Skeletal muscle cell (primary cell): ENCODE measurements around the gene KNSTRN.

Source experiments
- DNase-seq: peaks from one replicate; pipeline ENCODE4 v3.0.0-alpha.2; 2010; ENCODE audit warnings: low read depth
- H3K4me3 ChIP-seq: 2 replicates; pipeline ENCODE4 v1.5.1; 2011; ENCODE audit warnings: low read depth, mild to moderate bottlenecking, control low read depth, low read length, moderate library complexity

Gene KNSTRN, protein sequence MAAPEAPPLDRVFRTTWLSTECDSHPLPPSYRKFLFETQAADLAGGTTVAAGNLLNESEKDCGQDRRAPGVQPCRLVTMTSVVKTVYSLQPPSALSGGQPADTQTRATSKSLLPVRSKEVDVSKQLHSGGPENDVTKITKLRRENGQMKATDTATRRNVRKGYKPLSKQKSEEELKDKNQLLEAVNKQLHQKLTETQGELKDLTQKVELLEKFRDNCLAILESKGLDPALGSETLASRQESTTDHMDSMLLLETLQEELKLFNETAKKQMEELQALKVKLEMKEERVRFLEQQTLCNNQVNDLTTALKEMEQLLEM

DNA sequence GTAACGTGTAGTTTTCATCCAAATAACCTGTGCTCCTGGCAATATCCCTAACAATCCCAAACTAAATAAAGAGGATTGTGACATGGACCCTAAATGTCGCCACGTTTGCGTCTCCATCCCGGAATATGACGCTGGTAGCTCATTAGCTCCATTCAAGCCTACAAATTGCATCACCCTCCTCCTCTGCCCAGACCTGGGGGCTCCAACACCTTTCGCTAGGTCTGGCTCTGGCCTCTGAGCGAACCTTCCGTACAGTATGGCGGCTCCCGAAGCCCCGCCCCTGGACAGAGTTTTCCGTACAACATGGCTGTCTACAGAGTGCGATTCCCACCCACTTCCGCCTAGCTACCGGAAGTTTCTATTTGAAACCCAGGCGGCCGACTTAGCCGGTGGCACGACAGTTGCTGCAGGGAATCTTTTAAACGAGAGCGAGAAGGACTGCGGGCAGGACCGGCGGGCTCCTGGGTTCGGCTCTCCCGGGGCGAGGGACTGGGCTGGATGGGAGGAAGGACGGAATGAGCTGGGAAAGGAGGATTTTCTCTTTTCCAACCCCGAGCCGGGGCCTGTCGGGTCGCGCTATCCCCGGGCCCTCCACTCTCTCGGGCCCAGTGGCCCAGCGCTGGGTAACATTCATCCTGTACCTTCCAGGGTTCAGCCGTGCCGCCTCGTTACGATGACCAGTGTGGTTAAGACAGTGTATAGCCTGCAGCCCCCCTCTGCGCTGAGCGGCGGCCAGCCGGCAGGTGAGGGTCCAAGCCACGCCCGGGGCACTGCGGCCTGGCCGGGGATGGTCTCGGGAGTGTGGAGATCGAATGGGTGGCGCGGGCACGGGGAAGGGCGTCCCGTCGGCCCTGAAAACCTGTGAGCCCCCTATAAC lies at the start of gene KNSTRN:
Gene KNSTRN, plus strand, starts transcription at position 142 of the 877 bp plus-strand sequence. Its CDS starts 115 bp downstream, at position 257.
- H3K4me3 ChIP-seq = peak within 1 kb of the TSS; percentile 89
- peak; percentile 73 for DNase-seq

DNA sequence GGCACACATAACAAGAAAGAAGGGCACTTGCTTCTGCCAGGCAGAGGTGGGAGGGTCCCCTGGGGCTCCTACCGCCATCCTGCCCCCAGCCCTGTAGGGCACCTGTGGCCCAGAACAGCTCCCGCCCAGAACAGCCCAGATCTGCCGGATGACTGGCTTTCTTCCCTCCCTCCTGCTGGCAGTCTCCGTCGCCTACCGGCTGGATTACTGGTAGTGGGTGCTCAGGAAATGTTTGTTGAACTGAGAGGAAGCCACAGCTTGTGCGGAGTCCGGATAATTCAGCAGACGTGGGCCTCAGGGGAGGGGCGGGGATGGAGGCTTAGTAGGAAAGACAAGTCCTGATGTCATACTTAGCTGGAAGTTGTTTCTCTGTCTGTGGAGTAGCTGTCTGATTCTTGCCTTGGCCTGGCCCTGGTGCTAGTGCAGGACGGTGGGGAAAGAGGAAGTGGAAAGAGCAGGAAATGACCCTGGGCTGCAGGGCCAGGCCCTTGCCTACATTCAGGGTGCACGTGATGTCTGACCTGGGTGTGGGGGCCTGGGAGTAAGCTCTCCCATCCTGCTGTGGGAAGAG lies 48.5 kb upstream of the KNSTRN start:
- H3K4me3 ChIP-seq = no peak overlapping the region
- peak; percentile 64 for DNase-seq

DNA sequence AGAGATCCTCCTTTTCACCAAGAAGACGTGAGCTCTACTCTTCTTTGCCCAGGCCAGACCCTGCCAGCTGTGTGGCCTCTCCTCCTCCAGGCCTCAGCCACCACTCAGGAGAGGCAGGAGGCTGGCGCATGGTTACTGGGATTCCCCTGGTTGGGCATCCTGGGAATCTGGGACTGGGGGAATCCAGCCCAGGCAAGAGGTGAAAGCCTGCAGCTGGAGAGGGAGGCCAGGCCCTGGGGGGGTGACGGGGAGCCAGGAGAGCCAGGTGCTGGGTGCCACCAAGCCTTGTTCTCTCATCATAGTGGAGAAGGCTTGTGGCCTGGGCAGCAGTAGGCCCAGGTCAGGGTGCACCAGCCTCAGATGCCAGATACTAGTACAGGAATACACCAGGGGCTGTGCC lies 48.0 kb upstream of the KNSTRN start:
- DNase-seq = no peak
- H3K4me3 ChIP-seq = no peak overlapping the region

DNA sequence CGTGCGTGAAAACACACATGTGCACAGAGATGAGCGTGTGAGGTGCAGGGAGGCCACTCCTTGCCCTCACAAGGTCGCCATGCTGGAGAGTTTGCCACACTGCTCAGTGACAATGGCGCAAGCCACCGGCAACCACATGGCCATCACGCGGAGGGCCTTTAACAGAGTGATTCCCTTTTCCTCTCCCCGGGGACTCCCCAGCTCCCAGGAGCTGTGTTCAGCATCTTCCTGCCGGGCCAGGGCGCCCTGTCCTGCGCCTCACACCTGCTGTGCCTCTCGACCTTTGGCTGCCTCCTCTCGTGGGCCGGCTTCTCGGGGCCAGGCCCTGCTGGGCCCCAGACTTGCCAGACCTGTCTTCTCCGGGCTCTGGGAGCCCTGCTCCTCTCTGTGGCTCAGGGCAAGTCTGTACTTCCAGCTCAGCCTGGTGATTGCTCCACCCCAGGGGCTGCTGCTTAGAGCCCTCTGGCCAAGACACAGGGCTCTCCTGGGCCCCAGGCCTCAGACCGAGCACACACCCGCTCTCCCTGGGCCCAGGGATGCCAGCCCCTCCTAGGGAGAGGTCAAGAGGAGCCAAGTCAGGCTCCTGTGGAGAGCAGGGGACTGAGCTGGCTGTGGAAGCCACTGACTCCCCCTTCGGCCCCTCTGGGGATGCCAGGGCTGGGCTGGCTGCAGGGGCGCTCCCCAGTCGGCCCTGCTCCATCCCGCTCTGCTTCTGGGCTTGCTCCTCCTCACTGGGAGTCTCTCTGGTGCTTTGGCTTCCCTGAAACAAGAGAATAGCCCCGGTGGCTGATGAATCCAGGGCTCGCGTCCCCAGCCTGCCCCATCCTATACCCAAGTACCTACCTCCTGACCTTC lies 47.4 kb upstream of the KNSTRN start:
- no peak overlapping the region for H3K4me3 ChIP-seq
- DNase-seq = no peak

DNA sequence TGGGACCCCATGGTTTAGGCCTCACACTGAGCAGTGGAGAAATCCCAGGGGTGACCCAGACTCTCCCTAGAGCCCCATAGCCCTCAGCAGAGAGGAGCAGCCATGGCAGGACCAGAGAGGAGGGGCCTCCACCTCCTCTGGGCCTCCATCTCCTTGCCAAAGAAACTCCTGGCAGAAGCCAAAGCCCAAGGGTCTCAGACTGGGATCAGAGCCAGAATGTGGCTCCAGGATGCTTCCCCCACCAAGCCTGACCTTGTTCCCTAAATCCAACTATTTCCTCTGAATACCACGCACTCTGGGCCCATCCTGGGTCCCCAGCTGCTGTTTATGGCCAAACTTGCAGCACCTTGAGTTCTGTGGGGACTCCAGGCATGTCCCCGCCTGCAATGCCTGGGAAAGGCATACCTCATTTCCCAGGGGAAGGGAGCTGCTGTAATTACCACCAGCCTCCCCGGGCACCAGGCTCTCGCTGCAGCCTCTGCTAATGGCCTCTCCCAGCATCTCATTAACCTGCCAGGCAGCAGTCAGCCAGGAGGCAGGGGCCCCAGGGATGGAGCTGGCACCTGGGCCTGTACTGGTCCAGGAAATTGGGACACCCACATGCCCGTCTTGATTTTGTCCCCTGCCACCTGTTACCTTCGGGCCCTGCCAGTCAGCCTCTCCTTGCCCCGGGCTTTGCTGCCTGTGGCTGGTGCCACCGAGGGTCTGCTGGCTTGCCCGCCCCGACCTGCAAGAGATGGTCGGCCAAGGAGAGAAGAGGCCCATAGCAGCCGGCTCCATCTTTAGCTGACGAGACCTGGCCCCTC lies 46.4 kb upstream of the KNSTRN start:
- H3K4me3 ChIP-seq = no peak overlapping the region
- no peak for DNase-seq

DNA sequence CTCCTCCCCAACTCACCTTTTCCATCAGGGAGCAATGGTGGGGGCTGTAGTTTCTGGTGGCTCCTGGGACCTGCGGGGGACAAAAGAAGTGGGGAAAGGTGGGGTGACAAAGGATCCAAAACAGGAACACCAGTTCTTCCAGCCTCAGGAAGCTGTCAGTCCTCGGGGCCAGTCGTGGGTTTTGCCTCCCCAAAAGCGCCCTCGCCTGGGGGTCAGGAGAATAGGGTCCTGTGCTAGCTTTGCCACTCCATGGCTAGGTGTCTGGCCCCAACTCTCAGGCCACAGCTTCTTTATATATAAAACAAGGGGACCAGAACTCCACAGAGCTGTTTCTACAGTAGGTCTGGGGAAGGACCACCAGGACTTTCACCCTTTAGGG lies 45.8 kb upstream of the KNSTRN start:
- no peak for DNase-seq
- no peak overlapping the region for H3K4me3 ChIP-seq

DNA sequence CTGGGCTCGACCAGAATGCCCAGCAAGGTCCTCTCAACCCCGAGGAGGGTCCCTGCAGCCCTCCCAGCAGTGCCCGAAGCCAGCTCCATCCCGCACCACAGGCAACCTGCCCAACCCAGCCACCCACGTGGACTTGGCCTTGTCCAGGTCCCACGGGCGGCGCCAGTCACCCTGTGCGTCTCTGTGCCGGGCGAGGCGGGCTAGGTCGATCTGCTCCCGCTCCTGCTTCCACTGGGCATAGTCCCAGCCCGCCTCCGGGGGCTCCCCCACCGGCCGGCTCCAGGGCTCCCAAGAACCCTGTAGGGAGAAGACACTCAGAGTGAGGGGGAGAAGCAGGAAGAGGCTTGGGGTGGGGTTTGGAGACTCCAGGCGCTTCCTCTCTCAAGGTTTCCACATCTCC lies 44.9 kb upstream of the KNSTRN start:
- no peak for DNase-seq
- no peak overlapping the region for H3K4me3 ChIP-seq

DNA sequence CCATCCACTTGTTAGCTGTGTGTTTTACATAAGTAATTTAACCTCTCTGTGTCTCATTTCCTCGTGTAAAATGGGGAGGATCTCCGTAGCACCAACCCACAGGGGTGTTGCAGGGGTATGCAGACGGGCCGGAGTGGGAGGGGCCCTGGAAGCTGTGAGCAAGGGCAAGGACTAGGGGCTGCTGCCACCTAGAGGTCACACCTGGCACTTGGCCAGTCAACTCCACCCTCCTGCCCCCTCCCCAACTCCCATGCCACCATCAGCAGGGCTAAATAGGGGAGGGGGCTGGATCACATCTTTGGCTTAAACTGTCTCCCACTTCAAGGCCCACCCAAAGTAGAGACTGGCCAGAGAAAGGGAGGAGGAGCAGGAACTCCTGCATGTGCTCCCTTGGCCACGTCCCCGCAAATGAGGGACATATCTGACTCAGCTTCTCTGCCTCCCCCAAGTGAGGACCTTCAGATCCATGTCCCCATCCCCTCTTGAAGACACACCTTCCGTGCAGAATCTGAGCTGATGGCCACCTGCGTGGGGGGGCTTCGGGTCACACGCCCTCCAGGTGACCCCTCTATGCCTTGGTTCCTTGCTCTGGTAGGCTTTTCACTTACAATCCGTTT lies 44.4 kb upstream of the KNSTRN start:
- no peak overlapping the region for H3K4me3 ChIP-seq
- no peak for DNase-seq

DNA sequence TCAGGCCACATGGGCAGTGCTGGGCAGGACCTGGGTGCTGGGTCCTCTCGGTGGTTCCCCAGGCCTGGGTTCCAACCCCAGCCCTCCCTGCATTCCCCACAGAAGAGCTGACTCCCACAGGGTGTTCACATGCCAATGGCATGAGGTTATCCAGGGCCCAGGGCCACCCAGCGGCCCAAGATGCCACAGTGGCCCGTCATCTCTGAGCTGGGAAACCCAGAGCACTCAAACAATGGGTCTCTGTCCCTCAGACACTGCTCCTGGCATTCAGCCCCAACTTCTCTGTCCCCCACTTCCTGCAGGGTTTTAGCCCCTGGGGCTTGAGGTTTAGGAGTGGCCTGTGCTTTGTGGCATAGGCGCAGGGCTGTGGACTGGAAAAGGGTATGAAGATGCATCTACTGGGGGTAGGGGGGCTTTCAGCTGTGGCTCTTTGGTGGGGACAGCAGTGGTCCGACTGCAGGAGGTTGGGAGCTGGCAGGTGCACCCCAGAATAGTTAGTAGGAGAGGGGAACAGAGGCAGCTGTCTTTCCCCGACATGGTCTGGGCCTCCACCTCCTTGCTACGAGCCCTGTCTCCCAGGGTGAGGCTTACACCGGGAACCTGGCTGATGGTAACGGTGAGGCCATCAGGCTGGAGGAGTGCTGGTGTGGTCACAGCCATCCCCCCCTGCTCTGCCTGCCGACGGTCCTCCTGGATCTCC lies 43.5 kb upstream of the KNSTRN start:
- no peak overlapping the region for H3K4me3 ChIP-seq

DNA sequence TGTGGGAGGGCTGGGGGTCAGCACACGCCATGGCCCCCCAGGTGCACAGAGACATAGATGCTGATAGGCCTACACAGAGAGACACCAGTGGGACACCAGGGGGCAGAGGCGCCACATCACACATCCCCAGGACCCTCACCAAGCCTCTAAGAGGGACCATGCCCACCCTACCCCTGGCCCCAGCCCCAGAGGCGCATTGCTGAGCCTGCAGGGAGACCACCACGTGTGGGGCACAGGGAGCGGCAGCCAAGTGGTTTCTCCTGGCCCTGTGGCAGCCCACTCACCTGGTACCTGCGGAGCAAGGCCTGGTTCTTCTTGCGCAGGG lies 42.9 kb upstream of the KNSTRN start:
- no peak for DNase-seq
- H3K4me3 ChIP-seq = no peak overlapping the region

More for the DNA sequence above, 43.5 kb upstream of the KNSTRN start:
- DNase-seq = no peak

DNA sequence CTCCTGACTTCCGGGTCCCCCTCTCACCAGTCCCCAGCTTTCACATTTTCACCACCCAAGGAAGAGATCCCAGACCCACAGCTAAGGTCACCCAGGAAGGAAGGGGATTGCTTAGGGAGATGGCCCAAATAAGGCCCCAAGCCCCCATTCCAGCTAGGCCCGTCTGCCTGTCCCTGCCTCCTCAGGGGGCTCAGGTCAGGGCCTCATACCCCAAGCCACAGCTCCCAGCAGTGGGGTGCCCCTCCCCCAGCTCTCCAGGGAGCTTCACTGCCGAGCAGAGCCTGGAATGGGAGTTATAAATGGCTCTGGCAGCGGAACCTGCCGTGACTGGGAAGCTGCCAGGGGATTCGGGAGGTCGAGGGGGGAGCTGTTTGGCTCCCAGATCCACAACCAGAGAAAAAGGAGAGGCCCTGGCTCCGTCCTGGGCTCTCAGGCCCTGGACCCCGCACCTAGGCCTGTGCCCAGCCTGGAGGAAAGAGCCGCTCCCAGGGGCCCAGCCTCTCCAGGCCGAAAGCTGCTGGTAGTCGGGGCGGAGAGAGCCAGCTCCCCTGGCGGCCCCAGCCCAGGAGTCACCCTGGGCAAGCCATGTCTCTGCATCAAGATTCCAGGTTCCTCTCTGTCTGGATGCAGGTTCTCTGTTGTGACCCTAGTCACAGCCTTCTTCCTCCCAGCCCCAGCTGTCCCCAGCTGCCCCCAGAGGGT lies 42.3 kb upstream of the KNSTRN start:
- DNase-seq = no peak
- H3K4me3 ChIP-seq = peak overlapping the region; percentile 36

DNA sequence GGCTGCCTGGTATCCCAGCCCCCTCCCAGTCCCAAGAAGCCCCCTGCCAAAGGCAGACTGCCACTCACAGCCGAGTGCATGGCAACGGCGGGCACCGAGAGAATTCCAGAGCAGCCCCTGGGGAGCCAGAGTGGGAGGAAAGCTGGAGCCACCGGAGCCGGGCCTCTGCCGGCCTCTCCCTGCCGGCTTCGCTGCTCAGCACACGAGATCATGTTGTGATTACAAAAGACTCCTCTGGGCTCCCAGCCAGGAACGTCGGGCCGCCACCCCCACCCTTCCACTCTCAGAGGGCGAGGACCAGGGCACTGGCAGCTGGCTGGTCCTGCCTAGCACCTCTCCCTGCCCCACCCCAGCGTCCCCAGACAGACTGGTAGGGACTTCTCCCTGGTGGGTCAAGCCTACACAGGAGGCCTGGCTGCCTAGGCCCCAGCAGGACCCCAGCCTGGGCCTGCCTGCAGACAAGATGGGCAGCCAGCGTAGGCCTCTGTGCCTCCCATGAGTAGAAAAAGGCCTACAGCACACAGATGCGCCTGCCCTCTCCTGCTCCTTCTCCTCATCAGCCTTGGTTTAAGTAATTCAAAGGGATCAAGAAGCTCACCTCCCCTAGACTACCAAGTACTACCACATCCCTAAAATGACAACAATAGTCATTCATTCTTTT lies 41.7 kb upstream of the KNSTRN start, which contains the start of gene CCDC9B:
Gene CCDC9B, minus strand, starts transcription at position 200 of the 661 bp plus-strand sequence. Its CDS starts 120 bp downstream, at position 80.
- peak within 1 kb of the TSS; percentile 36 for H3K4me3 ChIP-seq

DNA sequence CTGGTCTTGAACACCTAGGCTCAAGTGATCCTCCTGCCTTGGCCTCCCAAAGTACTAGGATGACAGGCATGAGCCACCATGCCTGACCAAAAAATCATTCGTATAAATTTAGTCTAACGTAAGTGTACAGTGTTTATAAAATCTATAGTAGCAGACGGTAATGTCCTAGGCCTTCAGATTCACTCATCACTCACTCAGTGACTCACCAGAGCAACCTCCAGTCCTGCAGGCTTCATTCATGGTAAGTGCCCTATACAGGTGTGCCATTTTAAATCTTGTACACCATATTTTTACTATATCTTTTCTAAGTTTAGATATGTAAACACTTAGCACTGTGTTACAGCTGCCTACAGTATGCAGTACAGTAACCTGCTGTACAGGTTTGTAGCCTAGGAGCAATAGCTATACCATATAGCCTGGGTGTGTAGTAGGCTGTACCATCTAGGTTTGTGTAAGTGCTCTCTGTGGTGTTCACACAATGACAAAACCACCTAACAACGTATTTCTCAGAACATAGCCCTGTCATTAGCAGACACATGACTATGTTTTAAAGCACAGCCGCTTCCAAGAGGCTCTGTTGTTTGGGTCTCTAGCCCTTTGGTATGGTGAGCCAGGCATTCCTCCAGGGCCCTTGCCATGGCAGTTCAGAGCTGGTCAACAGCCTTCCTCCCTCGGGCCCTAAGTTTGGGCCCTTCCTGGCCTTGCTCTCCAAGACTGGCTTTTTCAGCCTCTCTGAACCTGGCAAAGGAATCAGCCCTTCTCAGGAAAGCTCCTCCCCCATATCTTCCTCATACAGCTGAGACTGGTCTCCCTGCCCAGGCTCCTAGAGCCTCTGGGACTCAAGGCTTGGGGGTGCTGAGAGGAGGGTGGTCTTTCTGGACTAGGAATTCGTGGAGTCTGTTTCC lies 39.9 kb upstream of the KNSTRN start:
- no peak overlapping the region for H3K4me3 ChIP-seq
- no peak for DNase-seq

More for the DNA sequence above, 41.7 kb upstream of the KNSTRN start, which contains the start of gene CCDC9B:
- peak; percentile 70 for DNase-seq

DNA sequence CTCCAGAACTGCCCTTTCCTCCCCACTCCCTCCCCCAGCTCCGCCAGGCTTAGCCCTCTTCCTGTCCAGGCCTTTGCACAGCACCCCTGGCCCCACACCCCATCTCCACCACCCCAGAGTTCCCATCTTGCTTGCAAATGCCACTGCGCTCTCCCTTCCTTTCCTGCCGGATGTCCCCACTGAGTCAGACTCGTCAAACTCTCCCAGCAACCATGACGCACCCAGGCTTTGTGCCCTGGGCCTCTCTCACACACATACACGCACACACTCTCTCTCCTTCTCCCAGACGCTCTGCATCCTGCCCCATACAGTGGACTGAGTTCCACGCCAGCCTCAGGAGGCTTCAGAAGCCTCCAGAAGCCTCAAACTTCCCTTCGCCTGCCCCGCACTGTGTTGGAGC lies 39.0 kb upstream of the KNSTRN start:
- H3K4me3 ChIP-seq = no peak overlapping the region

DNA sequence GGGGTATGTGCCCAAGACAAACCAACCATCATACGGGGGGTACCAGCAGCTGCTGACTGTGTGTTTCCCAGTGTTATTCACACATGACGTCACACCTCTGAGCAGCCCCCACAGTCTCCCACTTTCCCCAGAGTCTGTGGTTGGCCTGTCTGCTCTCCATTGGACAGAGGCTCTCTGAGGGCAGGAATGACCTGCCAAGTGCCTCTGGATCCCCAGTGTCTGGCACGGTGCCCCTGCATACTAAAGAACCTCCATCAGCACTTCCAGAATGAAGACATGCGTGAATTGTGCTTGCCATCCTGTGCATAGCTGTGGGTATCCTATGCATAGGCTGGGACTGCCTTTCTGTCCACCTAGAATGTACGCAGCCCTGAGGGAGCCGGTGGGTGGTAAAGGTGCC lies 38.3 kb upstream of the KNSTRN start:
- DNase-seq = no peak
- no peak overlapping the region for H3K4me3 ChIP-seq

More for the DNA sequence above, 39.0 kb upstream of the KNSTRN start:
- peak; percentile 92 for DNase-seq
